ENCODE measurements around the gene INSL4. TPM values are rescaled to one million over a fixed set of nuclear protein-coding genes. Genes with fewer than 3 reads are reported as not detected.

The INSL4 gene
- total and polyA plus RNA-seq, 2 of the 8 experiments (the other 6 are each of a cell fraction or from before 2014, with no cell fraction given) = not detected

- H3K4me3 ChIP-seq (ENCODE audit: extremely low read depth in 1 of 4, insufficient read depth in 2 of 4, low read depth in 3 of 4, low read length in 4 of 4) = peak overlapping the region in 1 of 4 experiments; percentile 13; a peak in 1 of 8 replicates
- H3K4me2 ChIP-seq (ENCODE audit: insufficient read depth in 1 of 2, low read depth in 2 of 2, low read length in 2 of 2) = peak overlapping the region; percentile 5 to 49; a peak in 2 of 4 replicates
- no peak overlapping the region for H2BK20ac ChIP-seq (ENCODE audit: low read length)
- peaks cover 0 to 13% (median 4%) of the 10 kb centered on the region in 4 experiments; a peak in 4 of 7 replicates for H3K4me1 ChIP-seq (replicated peaks in 1 of 4; ENCODE audit: control insufficient read depth in 3 of 4, insufficient read depth in 4 of 4, low read length in 3 of 4)
- H2AK5ac ChIP-seq (ENCODE audit: low read depth, low read length) = no peak overlapping the region
- no peak overlapping the region for H4K8ac ChIP-seq (ENCODE audit: extremely low read depth, insufficient read depth, low read length)
- no peak overlapping the region for H2AFZ ChIP-seq (ENCODE audit: low read length)
- no peak overlapping the region for H3K27ac ChIP-seq (ENCODE audit: low read depth, low read length)
- H3K14ac ChIP-seq (ENCODE audit: insufficient read length) = no peak overlapping the region
- H3K56ac ChIP-seq (replicated peaks; ENCODE audit: insufficient read length, low read depth, low read length) = no peak overlapping the region
- H3K36me3 ChIP-seq (ENCODE audit: control insufficient read depth in 2 of 4, insufficient read depth in 4 of 4, low read length in 3 of 4) = no peaks in the 10 kb centered on the region
- H3K23me2 ChIP-seq (ENCODE audit: low read depth, low read length) = no peaks in the 10 kb centered on the region
- no peak overlapping the region for H3K9ac ChIP-seq (replicated peaks in 1 of 4; ENCODE audit: extremely low read depth in 1 of 4, low read depth in 3 of 4, low read length in 3 of 4)
- no peak overlapping the region for H2BK120ac ChIP-seq (replicated peaks; ENCODE audit: low read depth, low read length)
- WGBS, 2 experiments (ENCODE audit: extremely low coverage in 1 of 2, insufficient coverage in 1 of 2, insufficient read length in 1 of 2, insufficient replicate concordance in 2 of 2, low coverage in 1 of 2, low lambda C conversion rate in 2 of 2, missing lambda C conversion rate in 1 of 2) = 27% methylated on average over 6 of the region's 6 CpGs; no CpG with 5 or more reads in 1 of the 2 experiments
- H4K91ac ChIP-seq (replicated peaks; ENCODE audit: insufficient read length, low read length) = no peak overlapping the region
- H3K79me1 ChIP-seq (ENCODE audit: low read depth, low read length) = no peaks in the 10 kb centered on the region
- no peak overlapping the region for H2BK15ac ChIP-seq (ENCODE audit: low read length)
- DNase-seq (ENCODE audit: low read depth in 1 of 2, low spot score in 2 of 2) = peak in 1 of 2 experiments; percentile 49
- ChIA-PET CTCF (ENCODE audit: partially characterized antibody) (interaction anchor here (0.6 to 2.0 kb wide), 4 partner anchors 37 to 709 kb away, joined by 3 to 5 read pairs (median 4); no protein-coding TSS in a partner anchor), POLR2A (ENCODE audit: partially characterized antibody) (interaction anchor here (0.6 kb wide), 1 partner anchor 1235 kb away, joined by 3 read pairs; no protein-coding TSS in a partner anchor)
- no peak overlapping the region for H3K4ac ChIP-seq (replicated peaks; ENCODE audit: insufficient read length, low read depth, low read length)
- no peak overlapping the region for H3K18ac ChIP-seq (ENCODE audit: extremely low read depth, low read length)
- H2BK5ac ChIP-seq (ENCODE audit: low read depth, low read length) = no peak overlapping the region
- no peaks in the 10 kb centered on the region; a peak in 1 of 7 replicates for H3K27me3 ChIP-seq (replicated peaks in 1 of 4; ENCODE audit: control insufficient read depth in 3 of 4, extremely low read depth in 1 of 4, insufficient read depth in 3 of 4, low read length in 3 of 4)
- H3K9me3 ChIP-seq (ENCODE audit: insufficient read depth in 2 of 2, low read depth in 1 of 2, low read length in 1 of 2) = no peaks in the 10 kb centered on the region
- peak; percentile 88 for FAIRE-seq
- no peak overlapping the region for H2BK12ac ChIP-seq (ENCODE audit: low read depth, low read length)
- H3K23ac ChIP-seq (ENCODE audit: insufficient read length) = no peak overlapping the region
- no peaks in the 10 kb centered on the region for H4K20me1 ChIP-seq (replicated peaks in 1 of 2; ENCODE audit: control insufficient read depth in 1 of 2, insufficient read depth in 2 of 2, low read length in 2 of 2)
- H3K79me2 ChIP-seq (ENCODE audit: control insufficient read depth in 1 of 2, insufficient read depth in 2 of 2, low read length in 2 of 2) = no peaks in the 10 kb centered on the region
- H4K5ac ChIP-seq (ENCODE audit: insufficient read length, low read depth, low read length) = no peak overlapping the region
- TF ChIP-seq CBX8 (IDR thresholded peaks at IDR 0.05; ENCODE audit: borderline replicate concordance, low read depth, low read length) (no peak), TAF7 (optimal IDR thresholded peaks at IDR 0.05; ENCODE audit: borderline replicate concordance, low read depth, low read length) (no peak), JUND (IDR thresholded peaks at IDR 0.05; ENCODE audit: low read length) (no peak), HDAC6 (IDR thresholded peaks at IDR 0.05; ENCODE audit: low read depth, low read length) (no peak), CHD2 (IDR thresholded peaks at IDR 0.05; ENCODE audit: low read length) (no peak), RFX5 (IDR thresholded peaks at IDR 0.05; ENCODE audit: borderline replicate concordance, low read depth, low read length) (peak; percentile 65; the same call in 1 of the 2 replicates), SIX5 (IDR thresholded peaks at IDR 0.05; ENCODE audit: low read depth, low read length) (no peak), BCL11A (IDR thresholded peaks at IDR 0.05; ENCODE audit: low read depth in 2 of 2, low read length in 2 of 2) (no peak)
Observed at GRCh38 chr9:5269249-5269715, 38.1 kb downstream of the INSL4 start.
